Uterus (tissue), 4 donors: ENCODE measurements around the gene FAM174C. TPM values are rescaled to one million over a fixed set of nuclear protein-coding genes. Genes with fewer than 3 reads are reported as not detected.

ENCODE experiments used
- DNase-seq, 2 donors: peaks; one replicate each; pipeline ENCODE4 v3.0.0-alpha.2; 2019 to 2020
- H3K27ac ChIP-seq, 2 donors: fragments of 200-600 bp; sonication (generic); 1 replicate in 1 of 2; 2 replicates in 1 of 2; pipeline ENCODE4 v1.5.1; 2016 to 2018
- H3K27me3 ChIP-seq, 2 donors: fragments of 200-600 bp; sonication (generic); one replicate each; pipeline ENCODE4 v1.5.1; 2018 to 2019; ENCODE audit warnings: control low read depth in 1 of 2
- H3K36me3 ChIP-seq, 2 donors: fragments of 200-600 bp; sonication (generic); one replicate each; pipeline ENCODE4 v1.5.1; 2019; ENCODE audit warnings: control low read depth in 1 of 2
- H3K4me1 ChIP-seq, 2 donors: fragments of 200-600 bp; sonication (generic); one replicate each; pipeline ENCODE4 v1.5.1; 2018 to 2019; ENCODE audit warnings: control low read depth in 1 of 2
- H3K4me3 ChIP-seq, 2 donors: fragments of 200-600 bp; sonication (generic); 1 replicate in 1 of 2; 2 replicates in 1 of 2; pipeline ENCODE4 v1.5.1; 2018 to 2019; ENCODE audit warnings: mild to moderate bottlenecking in 1 of 2
- H3K9me3 ChIP-seq, 2 donors: fragments of 200-600 bp; sonication (generic); one replicate each; pipeline ENCODE4 v1.5.1; 2019; ENCODE audit warnings: control low read depth in 1 of 2
- CTCF ChIP-seq, 4 experiments: fragments of 200-600 bp in 2 of 4; fragments of 450-650 bp in 2 of 4; sonication (generic) in 2 of 4; IDR thresholded peaks; one replicate each; pipeline ENCODE4 v1.5.1; 2016 to 2019; ENCODE audit warnings: antibody characterized with exemption in 4 of 4, mild to moderate bottlenecking in 2 of 4, moderate library complexity in 1 of 4
- POLR2A ChIP-seq, 2 donors: fragments of 450-650 bp; IDR thresholded peaks; one replicate each; pipeline ENCODE4 v1.6.1; 2016; ENCODE audit warnings: antibody characterized with exemption in 2 of 2, mild to moderate bottlenecking in 1 of 2, moderate library complexity in 1 of 2
- intact Hi-C: fragments of 100-400 bp; cut with DNase I; formaldehyde crosslinking; loops from one replicate; pipeline ENCODE4 v1.15.1; 2023; ENCODE audit warnings: low total_unique reads
- total RNA-seq, 4 donors: library from RNA; depleted of rRNA in 3 of 4; stranded (reverse); fragments of >200 nt in 3 of 4; gene quantifications; one replicate each; pipeline versions ENCODE4 v1.1.0 to v1.2.4, GENCODE V29; 2014 to 2023
- donor health status: DM: yes; HTN: yes; CAD: no.

FAM174C gene
- total RNA-seq, 4 donors from 2014 or later, result 2.1 to 24.3 (median 7.1) TPM

- no peak for TF ChIP-seq CTCF (IDR thresholded peaks at IDR 0.05)
- no peak for TF ChIP-seq POLR2A (IDR thresholded peaks at IDR 0.05)
- H3K9me3 ChIP-seq, result no peaks in the 10 kb centered on the region
- intact Hi-C loops, result no loop called here
- no peak overlapping the region for H3K4me3 ChIP-seq
- H3K4me1 ChIP-seq, result peaks cover 0 to 8% of the 10 kb centered on the region in 2 donors
- no peak overlapping the region for H3K27ac ChIP-seq
- H3K27me3 ChIP-seq, result peaks cover 9 to 19% of the 10 kb centered on the region in 2 donors
- DNase-seq, result no peak
- no peaks in the 10 kb centered on the region for H3K36me3 ChIP-seq
Measured at GRCh38 chr19:1296575-1297271, 21.4 kb downstream of the FAM174C start.

- H3K4me1 ChIP-seq, result peaks cover 0 to 8% of the 10 kb centered on the region in 2 donors
- TF ChIP-seq POLR2A (IDR thresholded peaks at IDR 0.05) (no peak), CTCF (IDR thresholded peaks at IDR 0.05) (no peak)
- no peak for DNase-seq
- no peaks in the 10 kb centered on the region for H3K9me3 ChIP-seq
- H3K4me3 ChIP-seq, result no peak overlapping the region
- no peaks in the 10 kb centered on the region for H3K36me3 ChIP-seq
- intact Hi-C loops, result no loop called here
- no peak overlapping the region for H3K27ac ChIP-seq
- H3K27me3 ChIP-seq, result peaks cover 0 to 19% of the 10 kb centered on the region in 2 donors
Measured at GRCh38 chr19:1298235-1298634, 22.9 kb downstream of the FAM174C start.

- TF ChIP-seq CTCF (IDR thresholded peaks at IDR 0.05) (no peak), POLR2A (IDR thresholded peaks at IDR 0.05) (no peak)
- no peaks in the 10 kb centered on the region for H3K36me3 ChIP-seq
- intact Hi-C loops, result no loop called here
- H3K9me3 ChIP-seq, result no peaks in the 10 kb centered on the region
- DNase-seq, result no peak
- peaks cover 0 to 8% of the 10 kb centered on the region in 2 donors for H3K27me3 ChIP-seq
- H3K4me3 ChIP-seq, result no peak overlapping the region
- H3K27ac ChIP-seq, result no peak overlapping the region
- H3K4me1 ChIP-seq, result peaks cover 0 to 8% of the 10 kb centered on the region in 2 donors
Measured at GRCh38 chr19:1299801-1300200, 24.5 kb downstream of the FAM174C start.

- no peaks in the 10 kb centered on the region for H3K9me3 ChIP-seq
- H3K4me1 ChIP-seq, result no peaks in the 10 kb centered on the region
- H3K4me3 ChIP-seq, result no peak overlapping the region
- TF ChIP-seq POLR2A (IDR thresholded peaks at IDR 0.05) (no peak), CTCF (IDR thresholded peaks at IDR 0.05) (no peak)
- H3K27ac ChIP-seq, result no peak overlapping the region
- DNase-seq, result no peak
- no peaks in the 10 kb centered on the region for H3K27me3 ChIP-seq
- no peaks in the 10 kb centered on the region for H3K36me3 ChIP-seq
- intact Hi-C loops, result no loop called here
Measured at GRCh38 chr19:1300744-1301490, 25.6 kb downstream of the FAM174C start.
